WTC11 (cell line): ENCODE results near the gene STAM2. TPM values are rescaled to one million over a fixed set of nuclear protein-coding genes. Genes with fewer than 3 reads are reported as not detected.

ENCODE experiments used
- ATAC-seq: fragments of 200-7000 bp; cut with Tn5 transposase; 2 replicates; pipeline ENCODE4 v1.10.0; 2021; ENCODE audit warnings: mild to moderate bottlenecking, moderate library complexity
- CTCF ChIA-PET: fragments of 300-600 bp; sonication (Branson Sonifier 250); formaldehyde crosslinking; loops from one replicate; lab custom pipeline; 2021; ENCODE audit warnings: antibody characterized with exemption; lab: Charles Lee
- POLR2A ChIA-PET: fragments of 350-600 bp; sonication (Branson Sonifier 250); formaldehyde crosslinking; loops from one replicate; lab custom pipeline; 2021; ENCODE audit warnings: antibody characterized with exemption; lab: Charles Lee
- DNase-seq: peaks from one replicate; pipeline ENCODE4 v3.0.0; 2021; ENCODE audit warnings: low spot score
- H3K27ac Mint-ChIP-seq: 2 replicates; pipeline ENCODE4 v1.8.0; 2021; ENCODE audit warnings: mixed read lengths
- H3K27me3 Mint-ChIP-seq: 2 replicates; pipeline ENCODE4 v1.8.0; 2021; ENCODE audit warnings: low read depth, mild to moderate bottlenecking, moderate library complexity, mixed read lengths
- H3K36me3 Mint-ChIP-seq: 2 replicates; pipeline ENCODE4 v1.8.0; 2021; ENCODE audit warnings: mixed read lengths
- H3K4me1 Mint-ChIP-seq: 2 replicates; pipeline ENCODE4 v1.8.0; 2022; ENCODE audit warnings: mixed read lengths
- H3K4me3 Mint-ChIP-seq: 2 replicates; pipeline ENCODE4 v1.8.0; 2021; ENCODE audit warnings: mild to moderate bottlenecking, moderate library complexity, mixed read lengths
- H3K9me3 Mint-ChIP-seq: 2 replicates; pipeline ENCODE4 v1.8.0; 2021; ENCODE audit warnings: mixed read lengths
- CBFB ChIP-seq: sonication (generic); formaldehyde crosslinking; IDR thresholded peaks from 2 replicates; pipeline ENCODE4 v1.8.1; 2022; ENCODE audit warnings: mild to moderate bottlenecking, low read depth, missing genetic modification reagents
- CREB1 ChIP-seq: sonication (generic); formaldehyde crosslinking; IDR thresholded peaks from 2 replicates; pipeline ENCODE4 v1.8.0; 2023; ENCODE audit warnings: mild to moderate bottlenecking, missing genetic modification reagents
- EMX1 ChIP-seq: fragments of 250-450 bp; sonication (Bioruptor Pico); IDR thresholded peaks from 2 replicates; pipeline ENCODE4 v1.8.0; 2021; ENCODE audit warnings: mild to moderate bottlenecking
- FOXJ3 ChIP-seq: sonication (generic); formaldehyde crosslinking; IDR thresholded peaks from 2 replicates; pipeline ENCODE4 v1.9.0; 2021; ENCODE audit warnings: missing genetic modification reagents, mild to moderate bottlenecking, borderline replicate concordance
- FOXP1 ChIP-seq: sonication (generic); formaldehyde crosslinking; IDR thresholded peaks from 2 replicates; pipeline ENCODE4 v1.8.0; 2022; ENCODE audit warnings: missing genetic modification reagents, mild to moderate bottlenecking, moderate library complexity, borderline replicate concordance
- GRHL2 ChIP-seq: fragments of 250-450 bp; sonication (Bioruptor Pico); IDR thresholded peaks from 2 replicates; pipeline ENCODE4 v1.8.0; 2022; ENCODE audit warnings: mild to moderate bottlenecking, moderate library complexity; ENCODE audit not compliant: insufficient replicate concordance, severe bottlenecking
- GTF2I ChIP-seq: fragments of 250-450 bp; sonication (Bioruptor Pico); conservative IDR thresholded peaks from 2 replicates; pipeline ENCODE4 v1.4.0; 2021; ENCODE audit warnings: mild to moderate bottlenecking
- MXD4 ChIP-seq: fragments of 250-450 bp; sonication (Bioruptor Pico); IDR thresholded peaks from 2 replicates; pipeline ENCODE4 v1.8.0; 2021; ENCODE audit warnings: mild to moderate bottlenecking, moderate library complexity, borderline replicate concordance
- MYBL2 ChIP-seq: sonication (generic); formaldehyde crosslinking; IDR thresholded peaks from 2 replicates; pipeline ENCODE4 v1.8.1; 2023; ENCODE audit warnings: mild to moderate bottlenecking, moderate library complexity, missing genetic modification reagents
- RELA ChIP-seq: sonication (generic); formaldehyde crosslinking; IDR thresholded peaks from 2 replicates; pipeline ENCODE4 v1.8.1; 2022; ENCODE audit warnings: missing genetic modification reagents, mild to moderate bottlenecking, borderline replicate concordance
- RORB ChIP-seq: fragments of 250-450 bp; sonication (Bioruptor Pico); IDR thresholded peaks from 2 replicates; pipeline ENCODE4 v1.9.0; 2021; ENCODE audit warnings: mild to moderate bottlenecking
- TCF7 ChIP-seq: sonication (generic); formaldehyde crosslinking; IDR thresholded peaks from 2 replicates; pipeline ENCODE4 v1.8.0; 2022; ENCODE audit warnings: mild to moderate bottlenecking, low read depth, missing genetic modification reagents, moderate library complexity
- ZNF396 ChIP-seq: fragments of 250-450 bp; sonication (Bioruptor Pico); IDR thresholded peaks from 2 replicates; pipeline ENCODE4 v1.8.0; 2021; ENCODE audit warnings: mild to moderate bottlenecking, moderate library complexity, borderline replicate concordance
- total RNA-seq: library from RNA; stranded (reverse); gene quantifications from 3 replicates; pipeline ENCODE4 v1.2.3, GENCODE V29; 2021
- TF ChIP-seq, protein P1 (sequence below): sonication (generic); formaldehyde crosslinking; IDR thresholded peaks from 2 replicates; pipeline ENCODE4 v1.8.1; 2023; ENCODE audit warnings: mild to moderate bottlenecking, missing genetic modification reagents
- TF ChIP-seq, protein P2 (sequence below): fragments of 250-450 bp; sonication (Bioruptor Pico); IDR thresholded peaks from 2 replicates; pipeline ENCODE4 v1.9.0; 2021; ENCODE audit warnings: mild to moderate bottlenecking
- TF ChIP-seq, protein P3 (sequence below): sonication (generic); formaldehyde crosslinking; IDR thresholded peaks from 2 replicates; pipeline ENCODE4 v1.8.1; 2023; ENCODE audit warnings: mild to moderate bottlenecking, missing genetic modification reagents, moderate library complexity
- TF ChIP-seq, protein P4 (sequence below): sonication (generic); formaldehyde crosslinking; IDR thresholded peaks from 2 replicates; pipeline ENCODE4 v1.8.1; 2023; ENCODE audit warnings: mild to moderate bottlenecking, missing genetic modification reagents, moderate library complexity
- TF ChIP-seq, protein P5 (sequence below): sonication (generic); formaldehyde crosslinking; IDR thresholded peaks from 2 replicates; pipeline ENCODE4 v1.8.1; 2023; ENCODE audit warnings: mild to moderate bottlenecking, missing genetic modification reagents
- TF ChIP-seq, protein P6 (sequence below): fragments of 250-450 bp; sonication (Bioruptor Pico); conservative IDR thresholded peaks from 2 replicates; pipeline ENCODE4 v1.9.0; 2021; ENCODE audit warnings: mild to moderate bottlenecking
- TF ChIP-seq, protein P7 (sequence below): fragments of 250-450 bp; sonication (Bioruptor Pico); IDR thresholded peaks from 2 replicates; pipeline ENCODE4 v1.9.0; 2021; ENCODE audit warnings: mild to moderate bottlenecking, borderline replicate concordance
- TF ChIP-seq, protein P8 (sequence below): sonication (generic); formaldehyde crosslinking; IDR thresholded peaks from 2 replicates; pipeline ENCODE4 v1.8.0; 2022; ENCODE audit warnings: mild to moderate bottlenecking, missing genetic modification reagents

STAM2 gene
- total RNA-seq, 1 experiment from 2014 or later, result 9.0 TPM

DNA sequence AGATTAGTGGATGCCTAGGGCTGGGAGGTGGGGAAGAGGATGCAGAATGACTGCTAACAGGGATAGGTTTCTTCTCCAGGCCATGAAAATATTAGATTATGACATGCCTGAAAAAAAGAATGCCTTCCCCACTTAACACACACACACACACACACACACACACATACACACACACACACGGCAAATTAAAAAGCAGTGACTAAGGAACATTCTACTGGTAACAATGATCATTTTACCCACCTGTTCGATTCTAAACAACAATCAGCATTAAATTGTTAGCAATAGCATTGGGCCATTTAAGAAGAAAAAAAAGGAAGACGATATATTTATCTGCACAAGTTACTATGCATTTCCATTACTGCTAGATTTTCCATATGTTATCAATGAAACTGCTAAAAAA, 87.6 kb downstream of the STAM2 start (continued):
- TF ChIP-seq, protein P1, sequence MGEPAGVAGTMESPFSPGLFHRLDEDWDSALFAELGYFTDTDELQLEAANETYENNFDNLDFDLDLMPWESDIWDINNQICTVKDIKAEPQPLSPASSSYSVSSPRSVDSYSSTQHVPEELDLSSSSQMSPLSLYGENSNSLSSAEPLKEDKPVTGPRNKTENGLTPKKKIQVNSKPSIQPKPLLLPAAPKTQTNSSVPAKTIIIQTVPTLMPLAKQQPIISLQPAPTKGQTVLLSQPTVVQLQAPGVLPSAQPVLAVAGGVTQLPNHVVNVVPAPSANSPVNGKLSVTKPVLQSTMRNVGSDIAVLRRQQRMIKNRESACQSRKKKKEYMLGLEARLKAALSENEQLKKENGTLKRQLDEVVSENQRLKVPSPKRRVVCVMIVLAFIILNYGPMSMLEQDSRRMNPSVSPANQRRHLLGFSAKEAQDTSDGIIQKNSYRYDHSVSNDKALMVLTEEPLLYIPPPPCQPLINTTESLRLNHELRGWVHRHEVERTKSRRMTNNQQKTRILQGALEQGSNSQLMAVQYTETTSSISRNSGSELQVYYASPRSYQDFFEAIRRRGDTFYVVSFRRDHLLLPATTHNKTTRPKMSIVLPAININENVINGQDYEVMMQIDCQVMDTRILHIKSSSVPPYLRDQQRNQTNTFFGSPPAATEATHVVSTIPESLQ (CRISPR knock-in tag), result no peak
- TF ChIP-seq CBFB, result no peak

DNA sequence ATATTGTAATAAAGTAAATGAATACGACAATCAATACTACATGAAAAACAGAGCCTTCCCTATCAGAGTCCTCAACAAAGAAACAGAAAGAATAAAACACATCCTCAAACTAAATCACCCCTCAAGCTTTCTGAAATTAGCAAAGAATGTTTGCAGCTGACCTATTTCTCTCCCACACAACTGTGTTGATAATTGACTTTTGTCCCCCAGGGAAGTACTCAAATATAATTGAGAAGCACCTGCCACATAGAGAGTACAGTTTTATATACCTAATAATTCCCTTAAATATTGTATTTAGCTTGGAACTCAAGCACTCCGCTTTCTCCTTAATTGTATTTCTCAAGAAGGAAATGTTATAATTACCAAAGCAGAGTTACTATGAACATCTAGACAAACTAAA, 89.3 kb downstream of the STAM2 start:
- Mint-ChIP-seq H3K27me3 (no peaks in the 10 kb centered on the region; the same call in 1 of the 2 replicates), H3K36me3 (no peaks in the 10 kb centered on the region), H3K27ac (no peak overlapping the region)
- no peak for DNase-seq
- ATAC-seq, result no peak
- TF ChIP-seq, protein P2, sequence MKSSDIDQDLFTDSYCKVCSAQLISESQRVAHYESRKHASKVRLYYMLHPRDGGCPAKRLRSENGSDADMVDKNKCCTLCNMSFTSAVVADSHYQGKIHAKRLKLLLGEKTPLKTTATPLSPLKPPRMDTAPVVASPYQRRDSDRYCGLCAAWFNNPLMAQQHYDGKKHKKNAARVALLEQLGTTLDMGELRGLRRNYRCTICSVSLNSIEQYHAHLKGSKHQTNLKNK (CRISPR knock-in tag), result no peak
- TF ChIP-seq EMX1 (CRISPR knock-in tag) (no peak), MXD4 (CRISPR knock-in tag) (no peak), FOXP1 (no peak), RORB (CRISPR knock-in tag) (no peak), FOXJ3 (CRISPR knock-in tag) (no peak), ZNF396 (CRISPR knock-in tag) (no peak), GRHL2 (CRISPR knock-in tag) (no peak), RELA (CRISPR knock-in tag) (no peak), TCF7 (CRISPR knock-in tag) (no peak), CREB1 (no peak), MYBL2 (no peak), GTF2I (CRISPR knock-in tag) (no peak)
- TF ChIP-seq, protein P3, sequence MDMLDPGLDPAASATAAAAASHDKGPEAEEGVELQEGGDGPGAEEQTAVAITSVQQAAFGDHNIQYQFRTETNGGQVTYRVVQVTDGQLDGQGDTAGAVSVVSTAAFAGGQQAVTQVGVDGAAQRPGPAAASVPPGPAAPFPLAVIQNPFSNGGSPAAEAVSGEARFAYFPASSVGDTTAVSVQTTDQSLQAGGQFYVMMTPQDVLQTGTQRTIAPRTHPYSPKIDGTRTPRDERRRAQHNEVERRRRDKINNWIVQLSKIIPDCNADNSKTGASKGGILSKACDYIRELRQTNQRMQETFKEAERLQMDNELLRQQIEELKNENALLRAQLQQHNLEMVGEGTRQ (CRISPR knock-in tag), result no peak
- TF ChIP-seq, protein P4, sequence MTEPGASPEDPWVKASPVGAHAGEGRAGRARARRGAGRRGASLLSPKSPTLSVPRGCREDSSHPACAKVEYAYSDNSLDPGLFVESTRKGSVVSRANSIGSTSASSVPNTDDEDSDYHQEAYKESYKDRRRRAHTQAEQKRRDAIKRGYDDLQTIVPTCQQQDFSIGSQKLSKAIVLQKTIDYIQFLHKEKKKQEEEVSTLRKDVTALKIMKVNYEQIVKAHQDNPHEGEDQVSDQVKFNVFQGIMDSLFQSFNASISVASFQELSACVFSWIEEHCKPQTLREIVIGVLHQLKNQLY (CRISPR knock-in tag), result no peak
- TF ChIP-seq, protein P5, sequence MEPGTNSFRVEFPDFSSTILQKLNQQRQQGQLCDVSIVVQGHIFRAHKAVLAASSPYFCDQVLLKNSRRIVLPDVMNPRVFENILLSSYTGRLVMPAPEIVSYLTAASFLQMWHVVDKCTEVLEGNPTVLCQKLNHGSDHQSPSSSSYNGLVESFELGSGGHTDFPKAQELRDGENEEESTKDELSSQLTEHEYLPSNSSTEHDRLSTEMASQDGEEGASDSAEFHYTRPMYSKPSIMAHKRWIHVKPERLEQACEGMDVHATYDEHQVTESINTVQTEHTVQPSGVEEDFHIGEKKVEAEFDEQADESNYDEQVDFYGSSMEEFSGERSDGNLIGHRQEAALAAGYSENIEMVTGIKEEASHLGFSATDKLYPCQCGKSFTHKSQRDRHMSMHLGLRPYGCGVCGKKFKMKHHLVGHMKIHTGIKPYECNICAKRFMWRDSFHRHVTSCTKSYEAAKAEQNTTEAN (CRISPR knock-in tag), result no peak
- TF ChIP-seq, protein P6, sequence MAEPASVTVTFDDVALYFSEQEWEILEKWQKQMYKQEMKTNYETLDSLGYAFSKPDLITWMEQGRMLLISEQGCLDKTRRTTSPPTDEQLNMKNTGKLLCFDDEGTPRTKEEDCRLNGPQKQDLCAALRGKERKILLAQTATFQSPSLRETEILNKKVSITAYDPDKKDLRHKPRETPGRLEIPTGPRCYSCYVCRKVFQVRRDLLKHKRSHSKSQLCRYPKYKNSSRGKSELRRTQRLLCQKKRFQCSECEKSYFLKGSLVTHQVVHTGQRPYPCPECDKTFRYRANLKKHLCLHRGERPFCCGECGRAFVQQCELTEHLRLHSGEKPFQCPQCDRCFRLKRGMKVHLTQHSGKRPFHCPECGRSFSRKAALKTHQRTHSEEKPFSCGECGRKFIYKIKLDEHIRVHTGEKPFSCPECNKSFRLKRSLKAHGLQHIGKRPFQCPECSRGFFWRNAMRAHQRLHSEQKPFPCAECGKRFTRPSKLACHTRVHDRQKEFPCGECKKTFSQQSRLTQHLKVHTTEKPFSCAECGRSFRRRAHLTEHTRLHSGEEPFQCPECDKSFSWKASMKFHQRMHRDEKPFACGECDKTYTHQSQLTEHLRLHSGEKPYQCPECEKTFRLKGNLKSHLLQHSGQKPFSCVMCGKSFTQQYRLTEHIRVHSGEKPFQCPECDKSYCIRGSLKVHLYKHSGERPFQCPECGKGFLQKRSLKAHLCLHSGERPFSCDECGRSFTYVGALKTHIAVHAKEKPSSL (CRISPR knock-in tag), result no peak
- TF ChIP-seq, protein P7, sequence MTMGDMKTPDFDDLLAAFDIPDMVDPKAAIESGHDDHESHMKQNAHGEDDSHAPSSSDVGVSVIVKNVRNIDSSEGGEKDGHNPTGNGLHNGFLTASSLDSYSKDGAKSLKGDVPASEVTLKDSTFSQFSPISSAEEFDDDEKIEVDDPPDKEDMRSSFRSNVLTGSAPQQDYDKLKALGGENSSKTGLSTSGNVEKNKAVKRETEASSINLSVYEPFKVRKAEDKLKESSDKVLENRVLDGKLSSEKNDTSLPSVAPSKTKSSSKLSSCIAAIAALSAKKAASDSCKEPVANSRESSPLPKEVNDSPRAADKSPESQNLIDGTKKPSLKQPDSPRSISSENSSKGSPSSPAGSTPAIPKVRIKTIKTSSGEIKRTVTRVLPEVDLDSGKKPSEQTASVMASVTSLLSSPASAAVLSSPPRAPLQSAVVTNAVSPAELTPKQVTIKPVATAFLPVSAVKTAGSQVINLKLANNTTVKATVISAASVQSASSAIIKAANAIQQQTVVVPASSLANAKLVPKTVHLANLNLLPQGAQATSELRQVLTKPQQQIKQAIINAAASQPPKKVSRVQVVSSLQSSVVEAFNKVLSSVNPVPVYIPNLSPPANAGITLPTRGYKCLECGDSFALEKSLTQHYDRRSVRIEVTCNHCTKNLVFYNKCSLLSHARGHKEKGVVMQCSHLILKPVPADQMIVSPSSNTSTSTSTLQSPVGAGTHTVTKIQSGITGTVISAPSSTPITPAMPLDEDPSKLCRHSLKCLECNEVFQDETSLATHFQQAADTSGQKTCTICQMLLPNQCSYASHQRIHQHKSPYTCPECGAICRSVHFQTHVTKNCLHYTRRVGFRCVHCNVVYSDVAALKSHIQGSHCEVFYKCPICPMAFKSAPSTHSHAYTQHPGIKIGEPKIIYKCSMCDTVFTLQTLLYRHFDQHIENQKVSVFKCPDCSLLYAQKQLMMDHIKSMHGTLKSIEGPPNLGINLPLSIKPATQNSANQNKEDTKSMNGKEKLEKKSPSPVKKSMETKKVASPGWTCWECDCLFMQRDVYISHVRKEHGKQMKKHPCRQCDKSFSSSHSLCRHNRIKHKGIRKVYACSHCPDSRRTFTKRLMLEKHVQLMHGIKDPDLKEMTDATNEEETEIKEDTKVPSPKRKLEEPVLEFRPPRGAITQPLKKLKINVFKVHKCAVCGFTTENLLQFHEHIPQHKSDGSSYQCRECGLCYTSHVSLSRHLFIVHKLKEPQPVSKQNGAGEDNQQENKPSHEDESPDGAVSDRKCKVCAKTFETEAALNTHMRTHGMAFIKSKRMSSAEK (CRISPR knock-in tag), result no peak
- TF ChIP-seq, protein P8, sequence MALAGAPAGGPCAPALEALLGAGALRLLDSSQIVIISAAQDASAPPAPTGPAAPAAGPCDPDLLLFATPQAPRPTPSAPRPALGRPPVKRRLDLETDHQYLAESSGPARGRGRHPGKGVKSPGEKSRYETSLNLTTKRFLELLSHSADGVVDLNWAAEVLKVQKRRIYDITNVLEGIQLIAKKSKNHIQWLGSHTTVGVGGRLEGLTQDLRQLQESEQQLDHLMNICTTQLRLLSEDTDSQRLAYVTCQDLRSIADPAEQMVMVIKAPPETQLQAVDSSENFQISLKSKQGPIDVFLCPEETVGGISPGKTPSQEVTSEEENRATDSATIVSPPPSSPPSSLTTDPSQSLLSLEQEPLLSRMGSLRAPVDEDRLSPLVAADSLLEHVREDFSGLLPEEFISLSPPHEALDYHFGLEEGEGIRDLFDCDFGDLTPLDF, result no peak
- TF ChIP-seq, all 79 proteins: peak for 0
- ChIA-PET CTCF (no interaction called here), POLR2A (no interaction called here)
- H3K9me3 Mint-ChIP-seq, result no peaks in the 10 kb centered on the region
- H3K4me3 Mint-ChIP-seq, result no peak overlapping the region
- H3K4me1 Mint-ChIP-seq, result no peaks in the 10 kb centered on the region
